MCF 10A (cell line): ENCODE measurements around the gene DDR1. TPM values are rescaled to one million over a fixed set of nuclear protein-coding genes. Genes with fewer than 3 reads are reported as not detected.

ENCODE experiments used
- BruUV-seq: library from RNA; stranded (reverse); fragments of 400-500 nt; replicated peaks from 2 replicates; lab custom pipeline; 2021; lab: Mats Ljungman, UMichigan
- CTCF ChIA-PET: fragments of 300-600 bp; sonication (Branson Sonifier 250); formaldehyde crosslinking; extraction: SDS; loops from one replicate; lab custom pipeline; 2021; ENCODE audit warnings: antibody characterized with exemption, inconsistent platforms; lab: Yijun Ruan, JAX
- POLR2A ChIA-PET: fragments of 300-600, 350-650 bp; sonication (Branson Sonifier 250); formaldehyde crosslinking; extraction: SDS; loops from one replicate; lab custom pipeline; 2020; ENCODE audit warnings: antibody characterized with exemption, inconsistent platforms; lab: Yijun Ruan, JAX
- DNase-seq: peaks from one replicate; pipeline ENCODE4 v3.0.0-alpha.2; 2018; ENCODE audit not compliant: unreplicated experiment
- H3K27ac Mint-ChIP-seq: one replicate; pipeline ENCODE4 v1.8.0; 2022; ENCODE audit warnings: mild to moderate bottlenecking, low read depth, mixed read lengths; ENCODE audit not compliant: unreplicated experiment
- H3K27me3 Mint-ChIP-seq: one replicate; pipeline ENCODE4 v1.8.0; 2022; ENCODE audit warnings: mixed read lengths; ENCODE audit not compliant: insufficient read depth, unreplicated experiment
- H3K36me3 Mint-ChIP-seq: one replicate; pipeline ENCODE4 v1.8.0; 2022; ENCODE audit warnings: mild to moderate bottlenecking, moderate library complexity, mixed read lengths; ENCODE audit not compliant: insufficient read depth, unreplicated experiment
- H3K4me1 Mint-ChIP-seq: one replicate; pipeline ENCODE4 v1.8.0; 2022; ENCODE audit warnings: mixed read lengths; ENCODE audit not compliant: insufficient read depth, unreplicated experiment
- H3K4me3 Mint-ChIP-seq: one replicate; pipeline ENCODE4 v1.8.0; 2022; ENCODE audit warnings: mild to moderate bottlenecking, moderate library complexity, mixed read lengths; ENCODE audit not compliant: unreplicated experiment
- H3K9me3 Mint-ChIP-seq: one replicate; pipeline ENCODE4 v1.8.0; 2022; ENCODE audit warnings: mixed read lengths; ENCODE audit not compliant: unreplicated experiment
- CTCF ChIP-seq: fragments of 200-600 bp; IDR thresholded peaks from one replicate; pipeline ENCODE4 v1.8.0; 2022; ENCODE audit warnings: antibody characterized with exemption, mild to moderate bottlenecking; ENCODE audit not compliant: unreplicated experiment
- intact Hi-C: fragments of 100-400 bp; cut with micrococcal nuclease; formaldehyde crosslinking; loops from 2 replicates; pipeline ENCODE4 v1.14.1; 2022
- total RNA-seq: library from RNA; stranded (reverse); gene quantifications from 2 replicates; pipeline ENCODE4 v1.2.3, GENCODE V29; 2022

DDR1 gene
- total RNA-seq, 1 experiment from 2014 or later: 66.0 TPM

GRCh38 chr6:30895343-30895742, 11.0 kb downstream of the DDR1 start:
- Mint-ChIP-seq H3K27ac (peak overlapping the region; percentile 37), H3K36me3 (peaks cover 77% of the 10 kb centered on the region), H3K4me1 (peaks cover 9% of the 10 kb centered on the region), H3K27me3 (no peaks in the 10 kb centered on the region), H3K9me3 (no peaks in the 10 kb centered on the region), H3K4me3 (no peak overlapping the region)
- DNase-seq: no peak
- CTCF ChIA-PET: interaction anchor here (1.8 kb wide), 1 partner anchor 175 kb away, joined by 8 read pairs; no protein-coding TSS in a partner anchor
- intact Hi-C loops: no loop called here
- POLR2A ChIA-PET: interaction anchor here (0.7 to 1.8 kb wide), 3 partner anchors 8 to 154 kb away, joined by 5 to 6 read pairs (median 6); partner anchors contain the start of gene DDR1
- no TSS peak for BruUV-seq
- TF ChIP-seq CTCF: no peak

- no peak for DNase-seq
- POLR2A ChIA-PET: interaction anchor here (1.8 kb wide), 2 partner anchors 10 to 12 kb away, joined by 6 read pairs; partner anchors contain the start of gene DDR1
- H3K36me3 Mint-ChIP-seq: peaks cover 69% of the 10 kb centered on the region
- intact Hi-C loops: no loop called here
- TF ChIP-seq CTCF: no peak
- H3K4me1 Mint-ChIP-seq: peaks cover 6% of the 10 kb centered on the region
- no peaks in the 10 kb centered on the region for H3K9me3 Mint-ChIP-seq
- CTCF ChIA-PET: interaction anchor here (0.6 to 1.8 kb wide), 4 partner anchors 19 to 174 kb away, joined by 3 to 8 read pairs (median 3); no protein-coding TSS in a partner anchor
- no peaks in the 10 kb centered on the region for H3K27me3 Mint-ChIP-seq
- no peak overlapping the region for H3K4me3 Mint-ChIP-seq
- BruUV-seq: no TSS peak
- no peak overlapping the region for H3K27ac Mint-ChIP-seq
Measured at GRCh38 chr6:30896541-30896940, 12.2 kb downstream of the DDR1 start.

- Mint-ChIP-seq H3K27me3 (no peaks in the 10 kb centered on the region), H3K4me3 (no peak overlapping the region), H3K9me3 (no peaks in the 10 kb centered on the region), H3K27ac (no peak overlapping the region), H3K36me3 (peaks cover 62% of the 10 kb centered on the region), H3K4me1 (peaks cover 13% of the 10 kb centered on the region)
- intact Hi-C loops: no loop called here
- CTCF ChIA-PET: interaction anchor here (0.6 kb wide), 1 partner anchor 294 kb away, joined by 4 read pairs; no protein-coding TSS in a partner anchor
- POLR2A ChIA-PET: interaction anchor here (5.2 kb wide), 1 partner anchor 8 kb away, joined by 34 read pairs; no protein-coding TSS in a partner anchor
- TF ChIP-seq CTCF: no peak
- no TSS peak for BruUV-seq
- no peak for DNase-seq
Measured at GRCh38 chr6:30897882-30898281, 13.6 kb downstream of the DDR1 start.

GRCh38 chr6:30898750-30899360, 14.5 kb downstream of the DDR1 start:
- ChIA-PET CTCF (interaction anchor here (1.2 kb wide), 1 partner anchor 9 kb away, joined by 4 read pairs; no protein-coding TSS in a partner anchor), POLR2A (interaction anchor here (0.7 to 5.2 kb wide), 4 partner anchors 9 to 15 kb away, joined by 3 to 34 read pairs (median 4); partner anchors contain the start of genes GTF2H4 and VARS2)
- H3K27me3 Mint-ChIP-seq: no peaks in the 10 kb centered on the region
- intact Hi-C loops: no loop called here
- no peaks in the 10 kb centered on the region for H3K9me3 Mint-ChIP-seq
- no peak overlapping the region for H3K27ac Mint-ChIP-seq
- BruUV-seq: no TSS peak
- H3K4me3 Mint-ChIP-seq: no peak overlapping the region
- DNase-seq: no peak
- peaks cover 14% of the 10 kb centered on the region for H3K4me1 Mint-ChIP-seq
- peaks cover 52% of the 10 kb centered on the region for H3K36me3 Mint-ChIP-seq
- TF ChIP-seq CTCF: no peak
